Upper lobe of left lung (tissue), 4 donors: Measurements from ENCODE around the gene DNAH10.

Experiments used
- POLR2A ChIP-seq, 4 donors: fragments of 450-650 bp; IDR thresholded peaks; one replicate each; pipeline ENCODE4 v1.5.1; 2016 to 2017; ENCODE audit warnings: antibody characterized with exemption in 4 of 4, mild to moderate bottlenecking in 2 of 4
- POLR2AphosphoS5 ChIP-seq, 2 donors: sonication (generic); formaldehyde crosslinking; IDR thresholded peaks; one replicate each; pipeline ENCODE4 v1.5.1; 2017; ENCODE audit warnings: antibody characterized with exemption in 2 of 2

DNA sequence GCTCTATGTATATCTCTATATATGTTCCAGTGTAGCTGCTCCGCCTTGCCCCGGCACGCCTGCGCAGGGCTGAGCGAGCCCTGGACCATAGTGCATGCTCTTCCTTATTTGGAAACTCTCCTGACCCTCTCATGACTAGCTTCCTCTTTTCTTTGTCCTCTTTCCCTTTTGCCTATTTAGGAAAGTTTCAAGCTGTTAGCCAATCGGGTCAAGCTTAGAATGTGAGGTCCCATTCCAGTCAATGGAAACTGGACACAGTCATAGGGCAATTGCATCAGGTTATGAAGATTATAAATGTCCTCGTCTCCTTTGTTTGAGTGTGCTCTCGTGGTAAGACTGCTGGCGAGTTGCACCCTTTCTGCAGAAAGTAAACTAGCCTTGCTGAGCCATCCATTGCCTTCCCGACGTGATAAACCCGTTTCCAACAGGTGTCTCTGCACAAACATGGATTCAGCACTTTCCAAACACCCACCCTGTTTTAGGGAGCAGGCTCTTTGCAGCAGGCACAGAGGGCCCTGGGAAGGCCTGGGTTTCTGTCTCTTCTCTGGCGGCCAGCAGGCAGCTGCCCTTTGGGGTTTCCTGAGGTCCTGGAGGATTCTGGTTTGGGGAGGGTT, 179.6 kb downstream of the DNAH10 start:
- TF ChIP-seq POLR2AphosphoS5 (IDR thresholded peaks at IDR 0.05), result no peak
- no peak for TF ChIP-seq POLR2A (IDR thresholded peaks at IDR 0.05)
